ENCODE measurements around the gene NTMT1.
"Not testable (repeated sequence)": the region's sequence is repeated elsewhere in the genome, so short reads cannot be mapped to it uniquely, and the experiment has no call there.

The NTMT1 gene

DNA sequence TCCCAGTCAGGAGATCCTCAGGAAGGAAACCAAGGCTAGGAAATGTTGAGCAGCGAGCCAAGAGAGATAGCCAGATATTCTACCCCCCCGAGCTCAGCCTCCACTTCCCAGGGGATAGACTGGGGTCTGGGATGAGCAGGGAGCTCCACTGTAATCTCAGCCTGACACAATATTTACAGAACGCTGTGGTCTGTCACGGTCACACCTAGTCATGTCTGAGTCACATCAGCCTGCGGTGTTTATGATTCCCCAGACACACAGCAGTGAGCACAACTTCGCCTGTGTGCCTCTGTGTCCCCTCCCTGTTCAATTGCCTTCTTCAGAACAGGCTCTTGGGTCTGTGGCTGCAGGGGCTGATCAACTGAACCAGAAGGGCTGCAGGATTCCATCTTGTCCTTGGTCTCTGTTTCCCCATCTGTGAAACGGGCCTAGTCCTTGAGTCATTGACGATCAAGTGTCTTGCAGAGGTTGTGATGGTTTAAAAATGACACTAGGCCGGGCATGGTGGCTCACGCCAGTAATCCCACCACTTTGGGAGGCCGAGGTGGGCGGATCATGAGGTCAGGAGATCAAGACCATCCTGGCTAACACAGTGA, 30.9 kb downstream of the NTMT1 start:
- H3K4me2 ChIP-seq = no peak overlapping the region

DNA sequence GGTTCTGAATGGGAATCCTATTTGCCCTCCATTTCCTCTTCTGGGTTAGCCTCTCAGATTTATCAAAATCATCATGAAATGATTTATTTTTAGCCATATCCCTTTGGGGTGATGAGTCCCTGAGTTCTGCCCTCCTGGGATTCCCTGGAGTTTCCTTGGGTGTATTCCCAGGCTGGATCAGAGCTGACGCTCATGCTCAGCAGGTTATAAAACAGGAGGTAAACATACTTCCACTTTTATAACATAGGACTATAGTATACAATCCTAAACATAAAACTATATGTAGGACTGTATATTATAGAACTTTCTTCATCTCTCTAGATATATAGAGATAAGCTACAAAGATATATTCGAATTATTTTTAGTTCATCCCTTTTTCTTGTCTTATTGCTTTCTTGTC, 35.1 kb downstream of the NTMT1 start:
- Histone ChIP-seq H3K27ac (no peak overlapping the region), H3K27me3 (peaks cover 18 to 36% (median 28%) of the 10 kb centered on the region in 11 experiments), H3K36me3 (no peaks in the 10 kb centered on the region), H4K20me1 (no peaks in the 10 kb centered on the region), H3K9me3 (replicated peaks in 1 of 11) (no peaks in the 10 kb centered on the region), H3K9ac (no peak overlapping the region), H3K4me1 (peaks cover 0 to 5% (median 0%) of the 10 kb centered on the region in 10 experiments; a peak in 3 of 20 replicates), H3K4me2 (no peak overlapping the region), H3K4me3 (no peak overlapping the region)
- no peak for TF ChIP-seq Cebpa-rat (IDR thresholded peaks at IDR 0.05)

More for the DNA sequence above, 30.9 kb downstream of the NTMT1 start:
- Histone ChIP-seq H4K20me1 (no peaks in the 10 kb centered on the region; a peak in 1 of 22 replicates), H3K9me3 (replicated peaks in 1 of 11) (no peaks in the 10 kb centered on the region), H3K27me3 (peaks cover 3 to 23% (median 10%) of the 10 kb centered on the region in 11 experiments; a peak in 13 of 22 replicates), H3K4me1 (peaks cover 15 to 26% (median 20%) of the 10 kb centered on the region in 10 experiments), H3K27ac (no peak overlapping the region), H3K36me3 (no peaks in the 10 kb centered on the region), H3K9ac (no peak overlapping the region), H3K4me3 (no peak overlapping the region)
- no peak for TF ChIP-seq Cebpa-rat (IDR thresholded peaks at IDR 0.05)

DNA sequence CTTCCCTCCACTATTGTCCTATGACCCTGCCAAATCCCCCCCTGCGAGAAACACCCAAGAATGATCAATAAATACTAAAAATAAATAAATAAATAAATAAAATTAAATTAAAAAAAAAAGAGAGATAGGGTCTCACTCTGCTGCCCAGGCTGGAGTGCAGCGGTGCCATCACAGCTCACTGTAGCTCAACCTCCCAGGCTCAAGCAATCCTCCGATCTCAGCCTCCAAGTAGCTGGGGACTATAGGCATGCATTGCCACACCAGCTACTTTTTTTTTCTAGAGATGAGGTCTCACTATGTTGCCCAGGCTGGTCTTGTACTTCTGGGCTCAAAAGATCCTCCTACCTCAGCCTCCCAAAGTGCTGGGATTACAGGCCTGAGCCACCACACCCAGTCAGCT, 36.3 kb downstream of the NTMT1 start:
- H3K9me3 ChIP-seq (replicated peaks in 1 of 11); H4K20me1 ChIP-seq; H3K4me2 ChIP-seq; H3K27ac ChIP-seq; H3K4me1 ChIP-seq; H3K9ac ChIP-seq; H3K36me3 ChIP-seq; H3K4me3 ChIP-seq: not testable (repeated sequence)
- peaks cover 20 to 48% (median 39%) of the 10 kb centered on the region in 11 experiments for H3K27me3 ChIP-seq

GRCh38 chr9:129664746-129665388, 38.9 kb downstream of the NTMT1 start:
- no peak for TF ChIP-seq Cebpa-rat (IDR thresholded peaks at IDR 0.05)
- Histone ChIP-seq H3K4me3 (no peak overlapping the region), H3K4me2 (0 out of 22 replicates have a peak overlapping the region, but pooled peaks of 1 of the 11 experiments have one; percentile 26), H3K9me3 (replicated peaks in 1 of 11) (no peaks in the 10 kb centered on the region), H3K4me1 (peaks cover 0 to 15% (median 9%) of the 10 kb centered on the region in 10 experiments; a peak in 14 of 20 replicates), H3K36me3 (no peaks in the 10 kb centered on the region), H3K9ac (no peak overlapping the region), H4K20me1 (no peaks in the 10 kb centered on the region), H3K27me3 (peaks cover 29 to 70% (median 61%) of the 10 kb centered on the region in 11 experiments), H3K27ac (no peak overlapping the region)

- Histone ChIP-seq H3K4me2 (peak within 1 kb of the TSS in 6 of 11 experiments; percentile 12 to 50 (median 37); a peak in 8 of 22 replicates), H3K4me1 (peaks cover 0 to 20% (median 14%) of the 10 kb centered on the region in 10 experiments; a peak in 14 of 20 replicates), H3K4me3 (peak within 1 kb of the TSS in 4 of 10 experiments; percentile 12 to 37 (median 30); a peak in 3 of 20 replicates), H3K27me3 (peaks cover 29 to 70% (median 61%) of the 10 kb centered on the region in 11 experiments), H3K36me3 (no peaks in the 10 kb centered on the region), H3K9me3 (replicated peaks in 1 of 11) (no peaks in the 10 kb centered on the region), H3K9ac (no peak within 1 kb of the TSS), H3K27ac (no peak within 1 kb of the TSS), H4K20me1 (no peaks in the 10 kb centered on the region)
- TF ChIP-seq Cebpa-rat (IDR thresholded peaks at IDR 0.05) = no peak
These were observed 39.4 kb downstream of the NTMT1 start, which contains the start of gene PRRX2 for GRCh38 chr9:129665389-129665775. Gene PRRX2 (plus strand): TSS chr9:129665647. CDS start chr9:129665868, 221 bp downstream.

GRCh38 chr9:129665814-129666520, 40.0 kb downstream of the NTMT1 start:
- Histone ChIP-seq H3K27me3 (peaks cover 29 to 70% (median 61%) of the 10 kb centered on the region in 11 experiments), H3K4me2 (peak overlapping the region in 6 of 11 experiments; percentile 12 to 50 (median 37); a peak in 7 of 22 replicates), H3K4me3 (peak overlapping the region in 4 of 10 experiments; percentile 12 to 37 (median 30); a peak in 3 of 20 replicates)

GRCh38 chr9:129666575-129666974, 40.6 kb downstream of the NTMT1 start:
- Histone ChIP-seq H3K9me3 (replicated peaks in 1 of 11) (no peaks in the 10 kb centered on the region), H3K36me3 (no peaks in the 10 kb centered on the region), H3K4me2 (no peak overlapping the region), H3K4me3 (no peak overlapping the region), H3K4me1 (peaks cover 4 to 32% (median 26%) of the 10 kb centered on the region in 10 experiments; a peak in 16 of 20 replicates), H4K20me1 (no peaks in the 10 kb centered on the region), H3K27ac (no peak overlapping the region), H3K9ac (no peak overlapping the region), H3K27me3 (peaks cover 29 to 70% (median 61%) of the 10 kb centered on the region in 11 experiments)
- TF ChIP-seq Cebpa-rat (IDR thresholded peaks at IDR 0.05) = no peak

More at GRCh38 chr9:129665814-129666520, 40.0 kb downstream of the NTMT1 start:
- Histone ChIP-seq H3K4me1 (peaks cover 0 to 26% (median 19%) of the 10 kb centered on the region in 10 experiments; a peak in 15 of 20 replicates), H3K9ac (no peak overlapping the region), H3K36me3 (no peaks in the 10 kb centered on the region), H3K27ac (no peak overlapping the region), H4K20me1 (no peaks in the 10 kb centered on the region), H3K9me3 (replicated peaks in 1 of 11) (no peaks in the 10 kb centered on the region)
- TF ChIP-seq Cebpa-rat (IDR thresholded peaks at IDR 0.05) = no peak

- no peak overlapping the region for H3K4me2 ChIP-seq
- no peak overlapping the region for H3K4me3 ChIP-seq
- no peaks in the 10 kb centered on the region for H3K36me3 ChIP-seq
- TF ChIP-seq Cebpa-rat (IDR thresholded peaks at IDR 0.05) = no peak
- H3K27me3 ChIP-seq = peaks cover 29 to 70% (median 61%) of the 10 kb centered on the region in 11 experiments
- H3K4me1 ChIP-seq = peaks cover 7 to 38% (median 26%) of the 10 kb centered on the region in 10 experiments; a peak in 16 of 20 replicates
- no peaks in the 10 kb centered on the region; a peak in 1 of 22 replicates for H4K20me1 ChIP-seq
- H3K9ac ChIP-seq = no peak overlapping the region
- no peak overlapping the region for H3K27ac ChIP-seq
- H3K9me3 ChIP-seq (replicated peaks in 1 of 11) = no peaks in the 10 kb centered on the region
These were observed 41.4 kb downstream of the NTMT1 start for GRCh38 chr9:129667378-129667777.

DNA sequence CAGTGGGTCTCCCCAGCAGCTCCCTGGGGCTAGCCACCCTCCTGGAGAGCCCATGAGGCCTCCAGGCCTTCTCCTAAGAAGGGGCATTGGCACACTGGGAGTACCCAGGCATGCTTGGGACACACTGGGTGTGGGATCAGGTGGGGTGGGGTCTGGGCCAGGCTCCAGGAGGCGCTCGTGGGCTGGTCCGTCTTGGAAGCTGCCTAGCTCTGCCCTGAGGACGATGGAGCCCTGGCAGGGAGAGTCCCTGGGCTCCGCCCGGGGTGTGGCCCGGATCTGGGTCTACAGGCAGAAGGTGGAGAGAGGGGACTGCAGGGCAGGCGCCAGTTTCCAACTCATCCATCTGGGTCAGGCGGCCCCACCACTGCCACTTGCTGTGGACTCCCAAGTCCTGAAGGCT, 41.9 kb downstream of the NTMT1 start:
- H3K4me3 ChIP-seq = no peak overlapping the region
- no peaks in the 10 kb centered on the region for H3K36me3 ChIP-seq
- H3K27ac ChIP-seq = no peak overlapping the region
- H3K4me2 ChIP-seq = no peak overlapping the region
- peaks cover 29 to 69% (median 61%) of the 10 kb centered on the region in 11 experiments for H3K27me3 ChIP-seq
- H3K4me1 ChIP-seq = peaks cover 7 to 38% (median 26%) of the 10 kb centered on the region in 10 experiments; a peak in 16 of 20 replicates
- TF ChIP-seq Cebpa-rat (IDR thresholded peaks at IDR 0.05) = no peak
- H4K20me1 ChIP-seq = no peaks in the 10 kb centered on the region; a peak in 1 of 22 replicates
- H3K9ac ChIP-seq = no peak overlapping the region
- no peaks in the 10 kb centered on the region for H3K9me3 ChIP-seq (replicated peaks in 1 of 11)
